ENCODE results near the gene ARMH3.

ARMH3 gene

DNA sequence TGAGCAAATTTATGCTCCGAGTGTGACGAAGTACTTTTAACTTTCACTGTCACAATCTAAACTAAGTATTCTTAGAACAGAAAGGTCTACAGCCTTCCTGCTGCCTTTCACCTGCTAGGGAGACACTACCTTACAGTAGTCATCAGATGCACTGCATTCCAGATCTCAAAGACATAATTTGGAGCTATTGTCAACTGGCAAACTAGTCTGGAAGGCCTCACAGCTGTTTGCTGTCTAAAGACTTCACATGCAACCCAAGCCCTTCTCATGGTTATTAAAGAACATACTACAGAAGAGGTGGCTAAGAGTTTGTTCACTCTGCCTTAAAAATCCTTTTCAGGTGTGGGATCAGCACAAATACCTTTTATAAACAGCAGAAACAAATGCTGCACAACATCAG lies 120.5 kb downstream of the ARMH3 start:
- FAIRE-seq, result no peak

DNA sequence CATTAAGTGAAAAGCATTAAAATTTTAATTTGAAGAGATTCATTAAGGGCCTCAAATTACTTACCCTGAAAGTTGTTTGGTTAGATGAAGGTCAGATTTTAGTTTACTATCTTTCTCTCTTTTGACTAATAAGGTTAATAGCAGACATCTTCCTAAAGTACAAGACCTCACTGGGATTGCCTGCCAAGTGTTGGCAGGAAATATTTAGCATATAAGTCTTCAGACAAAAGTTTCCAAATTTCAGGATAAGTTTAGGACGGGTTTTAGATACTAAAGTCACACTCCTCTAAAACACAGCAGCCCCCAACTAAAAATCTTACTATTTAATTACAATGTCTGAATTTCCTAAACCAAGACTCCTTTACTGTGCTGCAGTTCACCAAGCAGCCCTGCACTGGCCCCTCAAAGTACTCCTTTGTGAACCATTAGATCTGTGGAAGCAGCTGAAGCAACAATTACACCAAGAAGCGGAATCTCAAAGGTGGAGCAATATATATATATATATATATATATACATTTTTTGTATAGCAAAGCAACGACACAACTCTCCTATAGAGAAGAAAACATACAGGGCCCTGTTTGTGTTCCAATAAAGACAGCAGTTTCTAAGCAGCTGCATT lies 121.2 kb downstream of the ARMH3 start:
- FAIRE-seq, result no peak

- FAIRE-seq, result no peak
These were observed 122.0 kb downstream of the ARMH3 start for GRCh38 chr10:101933976-101934375.

- FAIRE-seq, result no peak
These were observed 123.8 kb downstream of the ARMH3 start for GRCh38 chr10:101932183-101932582.

DNA sequence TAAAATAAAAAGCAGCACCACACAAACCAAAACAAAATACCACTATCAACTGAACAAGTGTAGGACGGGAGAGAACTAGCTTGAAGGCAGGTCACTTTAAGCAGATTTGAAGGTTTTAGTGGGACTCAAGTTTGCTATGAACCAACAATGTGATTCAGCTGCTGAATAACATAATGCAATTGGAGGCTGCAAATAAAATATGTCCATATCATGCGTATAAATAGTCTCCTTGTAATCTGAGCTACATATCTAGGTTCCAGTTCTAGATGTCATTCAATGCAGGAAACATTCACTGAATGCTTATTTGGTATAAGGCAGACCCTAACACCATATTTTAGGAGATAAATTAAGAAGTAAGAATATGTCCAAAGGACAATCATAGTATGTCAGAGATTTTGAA lies 130.9 kb downstream of the ARMH3 start:
- no peak for FAIRE-seq

DNA sequence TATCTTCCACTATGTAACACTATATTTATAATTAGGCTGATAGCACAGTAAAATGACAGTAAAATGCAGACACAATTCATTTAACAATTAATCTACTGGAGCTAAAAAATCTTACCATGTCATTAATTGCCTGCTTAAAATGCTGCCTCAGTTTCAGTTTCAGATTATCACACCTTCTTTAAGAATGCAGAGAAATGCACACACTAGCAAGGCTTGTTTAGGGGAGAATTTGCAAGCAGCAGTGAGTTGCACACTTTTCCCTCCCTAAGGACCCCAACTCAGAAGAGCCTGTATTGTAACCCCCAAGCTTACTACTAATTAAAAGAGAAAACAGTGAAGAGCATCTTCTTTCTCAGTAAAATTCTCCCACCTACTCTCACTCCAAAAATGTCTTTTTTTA lies 132.7 kb downstream of the ARMH3 start:
- FAIRE-seq, result no peak

DNA sequence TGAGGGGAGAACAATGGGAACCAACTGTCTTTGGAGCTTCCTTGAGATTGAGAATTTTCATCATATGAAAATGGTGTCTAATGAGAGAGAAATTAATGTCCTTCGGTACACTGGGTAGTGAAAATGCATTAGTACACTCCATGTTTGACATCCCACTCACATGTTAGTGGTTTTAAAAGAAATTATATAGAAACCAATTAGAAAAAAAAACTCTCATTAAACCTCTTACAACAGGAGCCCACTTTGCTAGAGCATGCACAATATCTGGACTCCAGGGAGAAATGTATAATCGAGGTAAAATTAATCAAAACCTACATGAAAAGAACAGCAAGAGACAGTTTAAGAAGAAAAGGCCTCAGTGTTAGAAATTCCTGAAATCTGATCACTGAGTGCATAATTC lies 133.1 kb downstream of the ARMH3 start:
- no peak for FAIRE-seq

DNA sequence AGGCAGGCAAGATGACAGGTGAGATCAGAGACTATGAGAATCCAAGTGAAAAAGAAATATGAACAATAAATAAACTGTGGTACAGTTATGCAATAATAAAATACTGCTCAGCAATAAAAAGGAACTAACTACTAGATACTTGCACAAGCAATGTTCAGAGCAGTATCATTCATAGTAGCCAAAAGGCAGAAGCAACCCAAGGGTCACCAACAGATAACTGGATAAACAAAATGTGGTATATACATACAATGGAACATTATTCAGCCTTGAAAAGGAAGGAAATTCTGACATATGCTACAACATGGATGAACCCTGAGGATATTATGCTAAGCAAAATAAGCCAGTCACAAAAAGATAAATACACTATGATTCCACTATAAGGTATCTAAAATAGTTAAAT lies 135.4 kb downstream of the ARMH3 start:
- FAIRE-seq, result no peak

GRCh38 chr10:101919026-101919770 lies 136.8 kb downstream of the ARMH3 start:
- FAIRE-seq, result no peak

- FAIRE-seq, result no peak
These were observed 143.3 kb downstream of the ARMH3 start for GRCh38 chr10:101912561-101913179.

DNA sequence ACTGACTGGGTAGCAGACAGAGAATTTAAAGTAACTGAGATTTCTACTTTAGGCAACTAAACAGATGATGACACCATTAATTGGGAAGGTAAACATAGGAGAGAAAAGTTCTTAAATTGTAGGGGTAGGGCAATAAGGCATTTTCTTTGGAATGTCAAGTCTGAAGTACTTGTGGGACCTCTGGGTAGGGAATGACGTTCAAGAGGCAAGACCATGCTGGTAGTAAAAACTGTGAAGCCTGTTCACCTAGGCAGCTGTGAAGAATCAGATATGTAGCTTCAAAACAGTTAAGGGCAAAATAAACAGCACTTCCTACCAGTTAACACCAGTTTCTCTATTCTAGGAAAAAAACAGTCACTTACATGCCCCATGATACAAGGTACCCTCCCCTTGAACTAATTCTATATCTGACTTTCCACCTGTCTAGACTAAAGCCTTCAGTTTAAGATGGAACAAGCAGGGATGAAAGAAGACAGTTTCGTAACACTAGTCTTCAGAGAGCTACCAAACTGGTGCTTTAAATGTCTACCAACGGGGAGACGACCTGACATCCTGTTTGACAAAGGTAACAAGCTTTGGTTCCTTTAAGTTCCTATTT lies 149.3 kb downstream of the ARMH3 start:
- no peak for FAIRE-seq

DNA sequence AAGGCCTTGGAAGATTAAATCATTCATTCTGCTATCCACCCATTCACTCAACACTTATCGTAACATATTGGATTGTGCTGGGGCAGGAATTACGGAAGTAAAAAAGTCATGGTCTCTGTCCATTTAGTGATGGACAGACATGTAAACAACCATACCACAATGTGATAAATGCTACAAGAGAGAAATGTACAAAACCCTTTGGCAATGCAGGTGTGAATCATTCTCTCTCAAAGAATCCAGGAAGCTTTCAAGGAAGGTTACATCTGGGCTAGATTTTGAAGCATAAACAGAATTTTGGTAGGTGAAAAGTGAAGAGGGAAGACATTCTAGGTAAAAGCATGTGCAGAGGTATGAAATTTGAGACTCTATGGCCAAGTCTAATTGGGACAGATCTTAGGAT lies 150.7 kb downstream of the ARMH3 start:
- FAIRE-seq, result no peak

- no peak for FAIRE-seq
These were observed 152.0 kb downstream of the ARMH3 start for GRCh38 chr10:101903827-101904550.

DNA sequence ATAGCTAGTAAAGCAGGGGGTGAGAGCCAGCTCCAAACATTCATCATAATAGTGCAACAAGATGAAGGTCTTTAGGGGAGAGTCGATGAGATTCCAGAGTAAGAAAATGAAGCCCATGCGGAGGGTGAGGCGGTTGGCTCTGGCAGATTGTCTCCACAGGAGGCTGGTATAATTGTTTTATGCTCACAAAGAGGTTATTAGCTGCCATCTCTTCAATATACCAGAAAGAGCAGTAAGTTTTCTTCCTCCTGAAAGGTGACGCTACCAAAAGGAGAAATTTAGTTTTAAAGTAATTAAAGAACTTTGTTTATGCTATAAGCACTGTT lies 153.2 kb downstream of the ARMH3 start:
- FAIRE-seq, result no peak

- no peak for FAIRE-seq
These were observed 153.7 kb downstream of the ARMH3 start for GRCh38 chr10:101902032-101902819.

GRCh38 chr10:101901340-101901739 lies 154.6 kb downstream of the ARMH3 start:
- FAIRE-seq, result no peak

GRCh38 chr10:101897633-101898032 lies 158.3 kb downstream of the ARMH3 start:
- no peak for FAIRE-seq

- no peak for FAIRE-seq
These were observed 159.6 kb downstream of the ARMH3 start for GRCh38 chr10:101896225-101896877.

DNA sequence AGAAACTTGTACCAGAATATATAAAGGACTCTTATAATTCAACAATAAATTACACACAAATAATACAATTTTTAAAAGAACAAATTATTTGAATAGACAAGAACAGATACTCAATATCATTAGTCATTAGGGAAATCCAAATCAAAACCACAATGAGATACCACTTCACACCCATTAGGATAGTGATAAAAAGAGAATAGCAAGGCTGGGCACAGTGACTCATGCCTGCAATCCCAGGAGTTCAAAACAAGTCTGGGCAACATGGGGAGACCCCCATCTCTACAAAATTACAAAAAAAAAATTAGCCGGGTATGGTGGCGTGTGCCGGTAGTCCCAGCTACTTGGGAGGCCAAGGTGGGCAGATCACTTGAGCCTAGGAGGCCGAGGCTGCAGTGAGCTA lies 160.2 kb downstream of the ARMH3 start:
- FAIRE-seq, result no peak

DNA sequence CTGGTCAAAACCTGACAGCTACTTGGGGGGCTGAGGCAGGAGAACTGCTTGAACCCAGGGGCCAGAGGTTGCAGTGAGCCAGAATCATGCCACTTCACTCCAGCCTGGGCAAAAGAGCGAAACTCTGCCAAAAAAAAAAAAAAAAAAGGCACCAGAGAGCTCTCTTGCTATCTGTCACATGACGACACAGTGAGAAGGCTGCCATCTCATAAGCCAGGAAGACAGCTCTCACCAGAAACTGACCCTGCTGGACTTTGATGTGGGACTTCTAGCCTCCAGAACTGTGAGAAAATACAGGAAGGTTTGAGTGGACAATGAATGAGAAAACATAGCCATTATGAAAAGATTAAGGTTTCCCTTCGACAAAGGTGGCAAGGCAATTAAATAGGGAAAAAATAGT lies 161.2 kb downstream of the ARMH3 start:
- FAIRE-seq, result no peak

GRCh38 chr10:101894266-101894665 lies 161.7 kb downstream of the ARMH3 start:
- FAIRE-seq, result no peak

DNA sequence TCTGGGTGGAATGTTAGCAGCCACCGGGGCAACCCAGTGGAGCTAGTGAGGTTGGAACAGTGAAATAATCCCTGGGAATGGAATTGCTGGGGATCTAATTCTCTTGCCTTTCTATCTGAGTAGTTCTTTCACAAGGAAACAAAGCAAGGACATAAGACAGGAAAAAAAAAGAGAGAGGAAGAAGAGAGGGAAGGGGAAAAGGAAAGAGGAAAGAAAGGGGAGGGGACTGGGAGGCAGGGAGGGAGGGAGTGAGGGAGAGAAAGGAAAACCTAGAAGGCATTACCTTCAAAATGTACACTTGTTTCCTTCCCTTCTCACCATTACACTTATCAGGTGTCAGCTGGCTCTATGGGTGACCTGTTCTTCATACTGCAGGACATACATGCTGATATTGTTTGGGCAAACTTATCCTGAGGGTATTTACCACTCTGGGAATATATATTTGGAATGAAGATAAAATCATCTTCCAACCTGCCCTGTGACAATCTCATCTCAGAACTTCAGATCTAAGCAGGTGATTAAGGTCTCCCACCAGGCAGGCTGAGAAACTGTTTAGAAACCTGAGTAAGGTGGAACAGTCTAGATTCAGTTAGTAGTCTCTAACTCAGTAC lies 162.4 kb downstream of the ARMH3 start:
- FAIRE-seq, result no peak

Data from TTC549 (cell line).